ENCODE measurements around the gene PCDHGB2. TPM values are rescaled to one million over a fixed set of nuclear protein-coding genes. Genes with fewer than 3 reads are reported as not detected.
"Not testable (repeated sequence)": the region's sequence is repeated elsewhere in the genome, so short reads cannot be mapped to it uniquely, and the experiment has no call there.

The PCDHGB2 gene
- total RNA-seq, 4 donors from 2014 or later: 2.7 to 15.6 (median 4.1) TPM

- TF ChIP-seq POLR2A (IDR thresholded peaks at IDR 0.05) (no peak), CTCF (IDR thresholded peaks at IDR 0.05) (no peak), EP300 (IDR thresholded peaks at IDR 0.05) (no peak), POLR2AphosphoS5 (IDR thresholded peaks at IDR 0.05) (no peak)
- H3K4me1 ChIP-seq: no peaks in the 10 kb centered on the region
- WGBS, 2 donors (ENCODE audit: low coverage in 1 of 2): 26 to 30% methylated on average over 8 to 9 of the region's 9 CpGs
- H3K27me3 ChIP-seq: peaks cover 61% of the 10 kb centered on the region
- peak within 1 kb of the TSS in 1 of 2 donors; percentile 15 for H3K4me3 ChIP-seq
- H3K27ac ChIP-seq: no peak within 1 kb of the TSS
- H3K36me3 ChIP-seq: peaks cover 0 to 6% of the 10 kb centered on the region in 2 donors
- peaks cover 0 to 99% (median 5%) of the 10 kb centered on the region in 3 donors for H3K9me3 ChIP-seq
- ATAC-seq: no peak
Measured at GRCh38 chr5:141343242-141343952, 16.4 kb upstream of the PCDHGB2 start, which contains the start of gene PCDHGA3. PCDHGA3 (plus strand) TSS chr5:141343829; CDS start chr5:141344034, 205 bp downstream.

- TF ChIP-seq EP300 (IDR thresholded peaks at IDR 0.05) (no peak), POLR2A (IDR thresholded peaks at IDR 0.05) (no peak), CTCF (IDR thresholded peaks at IDR 0.05) (no peak), POLR2AphosphoS5 (IDR thresholded peaks at IDR 0.05) (no peak)
- Histone ChIP-seq H3K4me1 (no peaks in the 10 kb centered on the region), H3K9me3 (peaks cover 0 to 99% (median 5%) of the 10 kb centered on the region in 3 donors), H3K27ac (no peak overlapping the region), H3K4me3 (peak overlapping the region in 1 of 2 donors; percentile 15), H3K27me3 (peaks cover 55% of the 10 kb centered on the region), H3K36me3 (peaks cover 0 to 6% of the 10 kb centered on the region in 2 donors)
- no peak for ATAC-seq
- WGBS, 2 donors (ENCODE audit: low coverage in 1 of 2): 25 to 26% methylated on average over 13 to 30 of the region's 31 CpGs
Measured at GRCh38 chr5:141343953-141344463, 15.8 kb upstream of the PCDHGB2 start.

- whole genome bisulfite sequencing, 2 donors (ENCODE audit: low coverage in 1 of 2): 27 to 31% methylated on average over 8 to 11 of the region's 20 CpGs
- Histone ChIP-seq H3K9me3 (peaks cover 0 to 98% (median 5%) of the 10 kb centered on the region in 3 donors), H3K4me1 (no peaks in the 10 kb centered on the region), H3K27me3 (peaks cover 47% of the 10 kb centered on the region), H3K27ac (no peak overlapping the region), H3K4me3 (no peak overlapping the region), H3K36me3 (peaks cover 0 to 9% of the 10 kb centered on the region in 2 donors)
- TF ChIP-seq EP300 (IDR thresholded peaks at IDR 0.05): no peak
- TF ChIP-seq POLR2AphosphoS5 (IDR thresholded peaks at IDR 0.05): no peak
- TF ChIP-seq CTCF (IDR thresholded peaks at IDR 0.05): no peak
- TF ChIP-seq POLR2A (IDR thresholded peaks at IDR 0.05): no peak
- ATAC-seq: no peak
Measured at GRCh38 chr5:141345327-141345726, 14.5 kb upstream of the PCDHGB2 start.

- 14 to 60% methylated on average over 1 to 2 of the region's 35 CpGs for WGBS, 2 donors (ENCODE audit: low coverage in 1 of 2)
Measured at GRCh38 chr5:141346017-141346416, 13.8 kb upstream of the PCDHGB2 start.

GRCh38 chr5:141349917-141350619, 9.7 kb upstream of the PCDHGB2 start, which contains the start of gene PCDHGB1:
PCDHGB1 (plus strand) TSS chr5:141350099; CDS start chr5:141350261, 162 bp downstream.
- WGBS, 2 donors (ENCODE audit: low coverage in 1 of 2): 17 to 29% methylated on average over 12 to 24 of the region's 29 CpGs
- Histone ChIP-seq H3K4me1 (no peaks in the 10 kb centered on the region), H3K27ac (no peak within 1 kb of the TSS), H3K4me3 (peak within 1 kb of the TSS in 1 of 2 donors; percentile 36), H3K9me3 (peaks cover 0 to 96% (median 0%) of the 10 kb centered on the region in 3 donors), H3K27me3 (peaks cover 48% of the 10 kb centered on the region), H3K36me3 (peaks cover 0 to 15% of the 10 kb centered on the region in 2 donors)
- TF ChIP-seq CTCF (IDR thresholded peaks at IDR 0.05) (peak in 3 of 4 experiments; percentile 21 to 47 (median 34)), POLR2A (IDR thresholded peaks at IDR 0.05) (no peak)
- no peak for ATAC-seq

More at GRCh38 chr5:141346017-141346416, 13.8 kb upstream of the PCDHGB2 start:
- peaks cover 48% of the 10 kb centered on the region for H3K27me3 ChIP-seq
- not testable (repeated sequence) for H3K4me3 ChIP-seq, H3K36me3 ChIP-seq, ATAC-seq, H3K4me1 ChIP-seq, H3K27ac ChIP-seq
- peaks cover 0 to 98% (median 5%) of the 10 kb centered on the region in 3 donors for H3K9me3 ChIP-seq
